Right lung (tissue), 5 donors: Measurements from ENCODE around the gene TRHDE. TPM values are rescaled to one million over a fixed set of nuclear protein-coding genes. Genes with fewer than 3 reads are reported as not detected.

ENCODE experiments used
- DNase-seq, 2 donors: peaks; one replicate each; pipeline ENCODE4 v3.0.0-alpha.2; 2013
- polyA plus RNA-seq, 5 donors: library from polyadenylated mRNA; unstranded; fragments of 120-200 nt; gene quantifications; one replicate each; pipeline versions ENCODE4 v1.2.1 to v1.2.3, GENCODE V29; 2013; ENCODE audit warnings: inconsistent platforms in 1 of 5, low replicate concordance in 1 of 5; ENCODE audit not compliant: insufficient read length in 5 of 5, insufficient read depth in 1 of 5

The TRHDE gene
- polyA plus RNA-seq, 5 donors: 1.2 to 3.8 (median 2.1) TPM

DNA sequence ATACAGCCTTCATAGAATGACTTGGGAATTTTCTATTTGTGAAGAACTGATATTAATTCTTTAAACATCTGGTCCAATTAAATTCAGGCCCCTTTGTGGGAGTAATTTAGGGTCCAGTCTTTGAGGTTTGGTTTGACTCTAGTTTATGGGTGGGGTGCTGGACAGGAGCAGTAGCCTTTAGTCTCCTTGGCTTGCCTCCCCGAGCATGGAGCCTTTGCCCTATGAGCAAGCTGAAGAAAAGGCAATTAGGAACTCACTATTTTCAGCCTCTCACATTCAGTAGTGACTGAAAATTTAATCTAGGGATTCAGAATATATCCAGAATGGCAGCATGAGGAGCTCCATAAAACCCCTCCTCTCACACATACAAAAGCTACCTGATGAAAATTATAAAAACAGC, 161.1 kb downstream of the TRHDE start:
- no peak for DNase-seq

DNA sequence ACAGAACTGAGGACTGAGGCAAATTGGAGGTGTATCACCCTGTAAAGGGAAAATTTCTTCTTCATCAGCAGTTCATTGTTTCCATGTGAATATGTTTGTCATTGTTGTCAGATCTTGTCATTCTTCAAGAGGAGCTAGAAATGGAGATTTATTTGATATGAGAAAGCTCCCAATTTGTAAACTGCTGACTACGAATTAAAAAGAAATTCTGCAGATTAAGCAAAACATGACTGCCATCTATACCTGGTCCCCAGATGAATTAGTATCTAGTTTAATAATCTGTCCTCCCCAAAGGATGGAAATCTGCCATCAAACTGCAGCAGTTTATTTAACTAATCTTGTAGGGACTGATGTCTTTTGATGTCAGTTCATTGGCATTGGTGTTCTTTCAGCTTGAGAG, 162.8 kb downstream of the TRHDE start:
- DNase-seq: no peak

DNA sequence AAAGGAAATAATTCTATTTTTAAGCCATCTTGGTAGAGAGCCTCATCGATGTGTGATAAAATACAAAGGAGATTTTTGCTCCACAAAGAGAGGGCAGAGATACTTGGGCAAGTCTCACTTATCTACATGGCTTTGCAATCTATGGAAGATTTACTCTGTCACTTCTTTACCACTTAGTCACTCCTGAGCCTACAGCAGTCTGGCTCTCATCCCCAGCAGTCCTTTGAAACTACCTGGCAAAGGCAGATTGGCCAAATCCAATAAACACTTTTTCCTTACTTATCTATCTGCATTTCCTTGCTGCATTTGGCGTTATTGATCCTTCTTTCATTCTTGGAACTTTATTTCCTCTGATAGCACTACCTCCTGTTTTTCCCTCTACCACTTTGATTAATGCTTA, 170.0 kb downstream of the TRHDE start:
- no peak for DNase-seq

DNA sequence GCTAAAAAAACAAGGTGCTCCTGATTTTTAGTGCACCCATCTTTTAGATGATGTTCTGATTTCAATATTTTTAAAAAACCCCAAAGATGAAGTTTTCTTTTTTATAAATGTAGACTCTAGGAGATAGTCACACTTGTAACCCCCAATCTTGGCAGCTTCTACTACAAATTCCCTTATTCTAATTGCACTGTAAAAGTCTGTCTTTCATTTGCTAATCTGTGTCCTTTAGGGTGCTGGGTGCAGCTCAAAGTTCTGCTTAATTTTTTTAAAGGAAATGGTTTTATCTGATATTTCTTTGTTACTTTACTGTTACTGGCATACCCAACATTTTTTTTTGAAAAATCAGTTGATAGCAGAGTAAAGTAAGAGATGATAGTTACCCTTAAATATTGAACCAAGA, 172.0 kb downstream of the TRHDE start:
- no peak for DNase-seq

DNA sequence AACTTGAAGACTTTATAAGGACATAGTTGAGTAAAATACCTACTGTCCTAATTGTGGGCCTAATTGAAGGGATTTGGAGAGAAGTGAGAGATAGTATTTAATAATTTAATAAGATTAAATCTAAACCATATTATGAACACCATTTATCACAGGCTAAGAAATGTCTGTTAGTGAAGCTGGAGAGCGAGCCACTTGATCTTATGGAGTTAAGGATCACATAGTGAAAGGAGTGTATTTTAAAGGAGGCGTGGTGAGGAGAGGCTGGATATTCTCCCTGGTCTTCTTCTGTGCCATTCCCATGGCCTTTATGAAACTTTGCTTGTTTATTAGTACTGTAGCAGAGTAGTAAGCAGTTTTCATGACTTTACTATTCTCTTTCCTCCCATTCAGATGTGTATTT, 172.4 kb downstream of the TRHDE start:
- no peak for DNase-seq

DNA sequence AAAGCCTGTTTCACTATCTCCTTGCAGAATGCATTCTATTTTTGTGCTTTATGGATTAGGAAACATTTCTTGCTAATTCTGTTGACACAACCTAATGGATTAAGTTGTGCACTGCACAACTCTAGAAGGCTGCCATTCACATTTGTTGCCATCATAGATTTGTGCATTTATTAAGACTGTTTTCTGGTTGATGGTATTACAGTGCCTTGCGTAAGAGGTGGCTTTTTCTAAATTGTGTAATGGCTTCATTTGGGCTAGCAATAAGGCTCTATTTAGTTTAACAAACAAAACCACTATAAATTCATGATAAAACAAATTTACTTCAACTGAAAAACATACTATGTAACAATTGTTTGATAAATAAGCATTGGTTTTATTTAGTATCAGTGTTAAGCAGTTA, 175.9 kb downstream of the TRHDE start:
- DNase-seq: no peak

DNA sequence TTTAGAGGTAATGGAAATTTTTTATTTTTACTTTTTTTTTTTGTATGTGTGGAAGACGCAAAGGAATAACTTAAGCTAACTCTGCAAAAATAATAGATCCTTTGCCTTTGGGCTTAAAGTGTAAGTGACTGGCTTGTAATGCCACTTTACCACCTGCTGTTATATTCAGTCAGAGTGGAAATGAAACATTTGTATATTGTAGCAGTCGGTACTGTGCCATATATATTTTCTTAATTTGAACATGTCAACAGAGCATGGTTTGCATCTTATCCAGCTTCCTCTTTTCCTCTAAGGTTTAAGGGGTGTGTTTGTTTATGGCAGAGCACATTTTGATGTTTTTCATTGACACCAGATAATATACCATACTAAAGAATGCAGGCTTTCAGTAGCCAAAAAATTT, 176.6 kb downstream of the TRHDE start:
- no peak for DNase-seq

DNA sequence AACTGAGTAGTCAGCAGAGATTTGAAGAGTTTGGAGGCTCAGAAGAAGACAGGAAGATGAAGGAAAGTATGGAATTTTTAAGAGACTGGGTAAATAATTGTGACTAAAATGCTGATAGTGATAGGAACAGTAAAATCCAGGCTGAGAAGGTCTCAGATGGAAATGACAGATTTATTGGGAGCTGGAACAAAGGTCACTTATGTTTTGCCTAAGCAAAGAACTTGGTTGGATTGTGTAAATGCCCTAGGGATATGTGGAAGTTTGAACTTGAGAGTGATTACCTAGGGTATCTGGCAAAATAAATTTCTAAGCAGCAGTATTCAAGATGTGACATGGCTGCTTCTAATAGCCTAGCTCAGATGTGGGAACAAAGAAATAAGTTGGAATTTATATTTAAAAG, 180.9 kb downstream of the TRHDE start:
- DNase-seq: no peak

DNA sequence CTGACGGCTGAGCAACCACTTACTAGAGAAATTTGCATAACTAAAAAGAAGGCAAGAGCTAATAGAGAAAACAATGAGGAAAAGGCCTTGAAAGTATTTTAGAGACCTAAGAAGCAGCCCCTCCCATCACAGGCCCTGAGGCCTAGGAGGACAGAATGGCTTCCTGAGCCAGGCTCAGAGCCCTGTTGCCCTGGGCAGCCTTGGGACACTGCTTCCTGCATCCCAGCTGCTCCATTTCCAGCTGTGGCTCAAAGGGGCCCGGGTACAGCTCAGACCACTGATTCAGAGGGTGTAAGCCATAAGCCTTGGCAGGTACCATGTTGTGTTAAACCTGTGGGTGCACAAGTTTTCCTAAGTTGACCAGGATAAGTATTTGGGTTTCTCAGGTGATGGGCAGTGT, 181.4 kb downstream of the TRHDE start:
- DNase-seq: no peak

DNA sequence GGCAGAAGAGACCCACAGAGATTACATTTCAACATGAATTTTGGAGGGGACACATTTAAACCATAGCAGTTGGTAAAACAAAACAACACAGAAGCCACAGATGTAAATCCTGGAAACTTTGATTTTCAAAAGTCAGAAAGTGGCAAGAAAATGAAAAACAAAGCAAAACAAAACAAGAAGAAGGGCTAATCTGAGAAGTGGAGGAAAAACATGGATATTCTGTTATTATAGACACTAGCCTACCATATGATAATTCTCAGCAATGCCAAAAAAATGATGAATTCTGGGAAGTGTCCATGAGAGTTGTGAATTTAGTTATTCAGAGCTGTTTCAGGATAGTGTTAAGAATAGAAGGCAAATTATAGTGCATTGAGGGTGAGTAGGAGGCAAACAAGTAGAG, 192.3 kb downstream of the TRHDE start:
- no peak for DNase-seq

DNA sequence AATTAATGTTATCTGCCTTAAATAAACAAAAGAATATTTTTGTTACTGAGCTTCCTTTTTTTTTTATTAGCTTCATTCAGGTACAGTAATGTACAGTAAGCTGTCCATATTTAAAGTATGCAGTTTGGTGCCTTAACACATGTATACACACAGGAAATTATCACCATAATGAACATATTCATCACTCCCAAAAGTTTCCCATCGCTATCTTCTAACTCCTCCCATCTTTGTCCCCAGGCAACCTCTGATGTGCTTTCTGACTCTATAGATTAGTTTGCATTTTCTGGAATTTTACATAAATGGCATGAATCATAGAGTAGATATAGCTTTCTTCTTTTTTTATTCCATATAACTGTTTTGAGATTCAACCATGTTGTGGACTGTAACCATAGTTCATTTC, 193.0 kb downstream of the TRHDE start:
- DNase-seq: no peak

DNA sequence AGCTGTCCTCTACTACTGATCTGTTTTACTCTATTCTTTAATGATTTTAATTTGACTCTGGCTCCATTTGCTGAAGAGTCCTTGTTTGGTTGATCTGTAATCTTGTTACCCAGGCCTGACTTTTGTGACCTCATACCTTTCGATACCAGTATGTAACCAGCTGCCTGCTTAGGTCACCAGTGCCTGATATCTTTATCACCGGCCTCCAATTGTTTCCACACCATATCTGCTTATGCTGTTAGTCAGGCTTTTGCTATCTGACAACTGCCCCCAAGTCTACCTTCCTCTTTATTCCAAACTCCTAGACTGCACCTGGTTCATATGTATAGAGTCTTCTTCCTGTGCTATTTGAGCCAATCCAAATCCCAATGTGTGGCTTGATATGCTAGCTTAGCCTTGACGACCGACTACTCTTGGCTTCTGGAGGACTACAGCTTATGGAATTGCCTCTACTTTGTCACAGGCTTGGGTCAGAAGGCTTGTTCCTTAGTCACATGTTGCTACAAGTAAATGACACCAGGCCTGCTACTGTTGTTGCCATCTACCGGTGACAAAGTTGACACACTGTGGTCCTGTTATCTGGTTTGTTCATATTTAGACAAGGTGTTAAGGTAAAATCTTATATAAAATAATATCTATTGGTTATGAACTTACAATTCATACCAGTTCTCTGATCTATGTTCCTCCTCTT, 193.9 kb downstream of the TRHDE start:
- no peak for DNase-seq

DNA sequence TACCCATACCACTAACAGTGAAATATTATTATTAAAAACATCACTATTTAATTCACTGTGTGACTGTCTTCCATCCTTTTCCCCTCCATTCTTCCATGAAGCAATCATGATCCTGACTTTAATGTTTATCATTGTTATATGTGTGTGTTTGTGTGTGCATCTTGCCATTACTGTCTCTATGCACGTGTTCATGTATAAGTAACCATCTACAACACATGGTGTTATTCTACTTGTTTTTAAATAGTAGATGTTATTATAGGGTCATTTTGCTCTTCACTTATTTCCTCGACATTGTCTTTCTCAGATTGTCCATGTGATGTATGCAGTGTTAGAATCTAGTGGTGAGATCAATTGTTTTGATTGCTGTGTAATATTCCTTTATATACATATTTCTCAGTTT, 195.8 kb downstream of the TRHDE start:
- DNase-seq: no peak

DNA sequence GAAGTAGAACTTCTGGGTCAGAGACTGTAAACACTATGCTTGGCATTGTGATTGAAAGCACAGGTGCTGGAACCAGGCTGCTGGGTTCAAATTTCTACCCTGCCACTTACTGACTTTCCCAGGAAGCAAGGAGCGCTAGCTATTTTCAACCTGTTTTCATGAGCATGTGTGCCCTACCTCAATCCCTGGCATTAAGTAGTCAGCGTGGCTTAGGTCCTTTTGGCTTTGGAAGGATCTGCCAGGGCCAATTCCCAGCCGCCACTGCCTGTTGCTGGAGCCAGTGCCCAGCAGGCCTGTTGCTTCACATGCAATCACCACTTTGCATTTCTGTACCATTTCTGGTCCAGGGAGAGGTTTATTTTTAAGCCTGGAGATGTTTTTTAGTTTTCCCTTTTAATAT, 196.3 kb downstream of the TRHDE start:
- no peak for DNase-seq

DNA sequence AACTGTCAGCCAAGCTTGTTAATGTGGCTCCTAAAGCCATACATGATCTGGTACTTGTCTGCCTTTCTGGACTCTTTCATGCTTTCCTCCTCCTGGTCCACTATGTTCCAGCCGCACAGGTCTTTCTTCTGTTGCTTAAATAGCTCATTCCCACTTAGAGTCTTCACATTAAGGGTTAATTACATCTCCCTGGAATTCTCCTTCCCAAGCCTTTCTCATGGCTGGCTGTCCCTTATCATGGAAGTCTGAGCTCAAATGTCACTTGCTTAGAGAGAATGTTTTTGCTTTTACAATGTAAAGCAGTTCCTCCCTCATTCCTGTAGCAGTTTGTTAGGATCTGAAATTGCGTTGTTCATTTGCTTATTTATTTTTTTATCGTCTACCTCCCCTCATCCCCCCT, 199.6 kb downstream of the TRHDE start:
- no peak for DNase-seq

DNA sequence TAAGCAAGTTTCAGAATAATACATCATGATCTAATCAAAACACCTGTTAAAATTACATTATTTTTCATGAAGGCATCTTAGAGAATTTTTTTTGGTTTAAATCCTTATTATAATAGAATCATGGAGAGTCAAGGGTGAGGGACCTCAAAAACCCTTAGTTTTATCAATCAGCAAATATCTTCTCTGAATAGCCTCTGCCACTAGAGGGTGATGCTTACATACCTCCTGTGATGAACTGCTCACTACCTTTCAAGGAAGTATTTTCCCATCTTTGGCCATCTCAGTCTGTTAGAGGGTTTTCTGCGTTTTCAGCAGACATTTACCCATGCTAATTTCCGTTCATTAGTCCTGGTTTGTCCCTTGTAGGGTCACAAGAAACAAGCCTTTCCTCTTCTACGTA, 200.2 kb downstream of the TRHDE start:
- no peak for DNase-seq

DNA sequence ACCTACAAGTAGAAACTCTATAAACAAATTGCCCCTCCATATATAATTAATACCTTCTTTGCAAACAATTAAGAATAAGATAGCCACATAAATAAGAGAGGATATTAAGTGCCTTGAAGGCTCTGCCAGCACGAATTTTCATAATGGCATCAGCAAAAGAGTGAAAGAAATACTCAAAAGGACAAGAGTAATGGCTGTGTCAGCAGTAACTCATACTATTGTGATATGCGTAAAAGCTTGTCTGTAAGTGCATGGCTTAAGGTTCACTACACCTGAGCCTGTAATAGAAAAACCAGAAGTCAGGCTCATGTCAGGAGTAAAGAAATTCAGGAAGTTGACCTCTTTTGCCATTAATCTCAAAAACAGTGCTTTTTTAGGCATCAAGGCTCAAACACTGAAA, 204.1 kb downstream of the TRHDE start:
- no peak for DNase-seq

DNA sequence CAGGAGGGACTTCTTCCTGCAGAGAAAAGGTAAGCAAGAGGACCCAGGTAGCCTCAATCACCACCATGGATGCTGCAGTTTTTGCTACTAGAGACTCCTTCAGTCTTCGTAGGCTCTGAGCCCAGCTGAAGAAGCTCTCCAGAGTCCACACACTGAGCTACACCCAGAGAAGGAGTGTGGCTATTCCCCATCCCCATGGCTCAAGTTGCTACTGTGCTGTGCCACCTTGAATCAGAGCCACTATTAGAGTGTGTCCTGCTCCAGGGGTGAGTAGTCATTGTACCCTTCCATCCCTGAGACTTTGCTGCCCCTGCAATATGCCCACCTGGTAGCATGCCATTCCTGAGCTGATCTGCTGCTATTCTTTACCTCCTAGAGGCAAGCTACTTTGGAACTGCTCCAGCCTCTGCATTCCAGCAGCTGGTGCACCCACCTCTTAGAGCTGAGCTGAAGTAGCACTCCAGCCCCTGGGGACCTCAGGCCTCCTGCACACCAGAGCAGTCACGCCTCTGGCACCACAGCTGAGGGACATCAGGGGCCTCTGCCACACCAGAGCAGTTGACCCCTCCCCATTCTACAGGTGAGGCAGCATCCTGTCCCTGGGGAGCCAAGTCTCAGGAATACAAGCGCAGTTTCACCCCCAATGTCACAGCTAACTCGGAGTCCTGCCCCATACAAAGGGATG, 213.0 kb downstream of the TRHDE start:
- DNase-seq: no peak

DNA sequence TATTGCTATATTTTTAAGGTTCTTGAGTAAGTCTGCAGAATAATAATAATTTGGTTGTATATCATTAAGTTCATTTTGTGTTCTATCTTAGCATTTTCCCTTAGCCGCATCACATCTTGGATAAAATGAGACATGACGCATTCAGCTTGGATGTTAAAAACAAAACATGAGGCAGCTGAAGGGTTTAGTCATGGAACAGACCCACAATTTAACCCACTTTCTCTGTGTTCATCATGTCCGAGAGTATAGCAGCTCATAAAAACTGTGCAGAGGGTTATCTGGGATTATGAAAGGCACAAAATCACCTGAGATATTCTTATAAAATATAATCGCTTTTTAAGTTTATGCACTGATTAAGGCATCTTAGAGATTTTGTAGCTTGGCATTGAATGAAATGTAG, 219.3 kb downstream of the TRHDE start:
- no peak for DNase-seq

DNA sequence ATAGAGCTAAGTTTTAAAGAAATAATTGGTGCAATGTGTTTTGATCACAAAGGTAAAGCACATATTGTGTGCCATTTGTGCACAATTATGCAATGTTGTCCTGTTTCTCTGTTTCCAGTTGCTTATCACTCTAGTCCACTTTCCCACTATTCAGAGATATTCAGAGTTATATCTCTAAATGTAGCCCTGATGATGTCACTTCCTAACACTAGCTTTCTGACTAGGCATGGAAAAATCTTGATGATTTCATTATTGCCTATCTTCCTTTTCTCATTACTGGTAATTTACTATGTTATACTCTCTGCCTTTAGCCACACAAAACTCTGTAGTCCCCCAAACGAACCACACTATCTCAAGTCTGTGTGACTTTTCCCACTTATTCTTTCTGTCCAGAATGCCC, 221.2 kb downstream of the TRHDE start:
- no peak for DNase-seq

DNA sequence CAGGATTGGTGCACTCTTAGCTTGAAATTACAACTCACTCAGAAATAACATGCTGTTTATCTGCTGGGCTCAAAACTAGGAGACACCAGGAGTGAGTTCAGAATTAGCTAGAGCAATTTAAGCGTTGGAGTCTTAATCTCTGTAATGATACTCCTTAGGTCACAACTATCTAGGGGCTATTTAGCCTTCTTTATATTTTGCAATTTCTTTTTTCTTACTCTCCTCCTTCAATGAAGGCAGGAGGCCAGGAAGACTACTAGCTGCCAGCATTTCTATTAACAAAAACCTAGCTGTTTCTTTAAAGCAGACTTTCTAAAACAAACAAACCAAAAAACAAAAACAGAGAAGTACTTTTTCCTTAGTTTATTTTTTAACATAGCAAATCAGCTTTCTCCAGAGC, 226.2 kb downstream of the TRHDE start:
- no peak for DNase-seq

DNA sequence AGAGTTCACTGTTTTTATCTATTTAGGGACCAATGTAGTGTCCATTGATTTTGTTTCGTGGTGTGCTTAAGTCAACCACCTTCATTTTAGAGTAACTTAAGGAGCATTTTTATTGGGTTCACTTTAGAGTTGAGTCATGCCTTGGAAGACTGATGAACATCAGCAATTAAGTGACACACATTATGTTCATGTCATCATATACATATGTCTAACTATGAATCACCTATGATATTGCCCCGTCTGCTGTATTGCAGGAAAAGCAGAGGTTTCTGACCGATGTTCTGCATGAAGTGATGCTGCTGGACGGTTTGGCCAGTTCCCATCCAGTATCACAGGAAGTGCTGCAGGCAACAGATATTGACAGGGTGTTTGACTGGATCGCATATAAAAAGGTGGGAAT, 227.1 kb downstream of the TRHDE start:
- DNase-seq: no peak

DNA sequence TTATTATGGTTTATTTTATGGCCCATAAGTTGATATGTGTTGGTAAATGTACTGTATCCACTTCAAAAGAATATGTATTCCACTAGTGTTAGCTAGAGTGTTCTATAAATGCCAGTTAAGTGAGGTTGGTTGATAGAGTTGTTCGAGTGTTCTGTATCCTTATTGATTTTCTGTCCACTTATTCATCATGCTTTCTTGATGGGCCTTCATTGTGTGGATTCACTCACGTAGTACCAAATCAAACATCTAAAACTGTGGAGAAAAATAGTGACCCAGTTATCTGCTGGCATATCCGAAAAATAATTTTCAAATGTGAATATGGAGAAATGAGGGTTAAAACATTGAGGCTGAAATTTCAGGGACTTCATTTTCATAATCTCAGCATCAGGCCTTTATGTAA, 230.4 kb downstream of the TRHDE start:
- DNase-seq: no peak

DNA sequence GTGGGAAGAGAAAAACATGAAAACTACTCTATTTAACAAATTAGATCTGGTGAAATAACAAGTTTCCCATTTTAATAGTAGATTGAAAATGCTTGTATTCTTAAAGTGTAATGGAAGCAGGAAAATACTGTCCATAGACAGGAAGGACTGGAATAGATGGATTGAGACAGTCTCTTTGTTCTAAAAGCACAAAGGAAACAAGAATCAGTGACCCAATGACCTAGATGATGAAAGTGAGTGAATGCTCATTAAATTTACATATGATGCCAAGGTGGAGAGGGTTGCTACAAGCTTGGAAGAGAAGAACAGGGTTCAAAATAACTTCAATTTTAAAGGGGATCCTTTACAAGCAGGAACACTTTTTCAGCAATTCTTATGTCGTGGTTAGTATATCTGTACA, 233.1 kb downstream of the TRHDE start:
- no peak for DNase-seq
